Activated T-cell treated with anti-CD3 and anti-CD28 coated beads for 24 hours (primary cell): Measurements from ENCODE around the gene DHDH.
"Not testable (repeated sequence)": the region's sequence is repeated elsewhere in the genome, so short reads cannot be mapped to it uniquely, and the experiment has no call there.

Source experiments
- DNase-seq: peaks from one replicate; pipeline ENCODE4 v3.0.0-alpha.2; 2020; ENCODE audit warnings: low read depth

DHDH gene

GRCh38 chr19:48933382-48933932 is at the start of gene DHDH:
Gene DHDH (plus strand): TSS chr19:48933699. CDS start chr19:48933722, 23 bp downstream.
- peak; percentile 61 for DNase-seq

DNA sequence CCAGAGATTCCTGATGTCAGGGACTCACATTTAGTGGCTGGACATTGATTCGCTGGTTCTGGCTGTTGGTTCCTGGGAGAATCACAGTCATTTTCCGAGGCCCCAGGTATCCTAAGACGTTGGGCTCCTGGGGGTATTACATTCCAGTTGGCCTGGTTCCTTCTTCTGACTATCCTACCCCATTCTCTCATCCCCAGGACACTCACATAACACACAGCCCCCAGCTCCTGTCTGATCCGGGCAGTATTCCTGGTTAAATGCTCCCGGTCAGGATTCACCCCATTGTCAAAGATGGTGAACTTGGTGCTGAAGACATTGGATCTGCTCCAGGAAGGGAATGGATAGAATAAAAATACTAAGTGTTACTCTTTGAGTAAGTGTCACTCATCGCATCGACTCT is 49.8 kb upstream of the DHDH start:
- no peak for DNase-seq

GRCh38 chr19:48887861-48888612 is 45.5 kb upstream of the DHDH start:
- no peak for DNase-seq

DNA sequence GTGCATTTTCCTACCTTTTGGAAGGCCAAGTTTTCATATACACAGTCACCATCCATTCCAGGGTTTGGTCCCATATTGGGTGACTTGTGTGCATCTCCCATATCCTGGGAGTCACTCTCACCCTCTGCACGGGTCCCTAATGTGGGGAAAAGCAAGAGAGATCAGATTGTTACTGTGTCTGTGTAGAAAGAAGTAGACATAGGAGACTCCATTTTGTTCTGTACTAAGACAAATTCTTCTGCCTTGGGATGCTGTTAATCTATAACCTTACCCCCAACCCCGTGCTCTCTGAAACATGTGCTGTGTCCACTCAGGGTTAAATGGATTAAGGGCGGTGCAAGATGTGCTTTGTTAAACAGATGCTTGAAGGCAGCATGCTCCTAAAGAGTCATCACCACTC is 44.0 kb upstream of the DHDH start:
- DNase-seq, result not testable (repeated sequence)

DNA sequence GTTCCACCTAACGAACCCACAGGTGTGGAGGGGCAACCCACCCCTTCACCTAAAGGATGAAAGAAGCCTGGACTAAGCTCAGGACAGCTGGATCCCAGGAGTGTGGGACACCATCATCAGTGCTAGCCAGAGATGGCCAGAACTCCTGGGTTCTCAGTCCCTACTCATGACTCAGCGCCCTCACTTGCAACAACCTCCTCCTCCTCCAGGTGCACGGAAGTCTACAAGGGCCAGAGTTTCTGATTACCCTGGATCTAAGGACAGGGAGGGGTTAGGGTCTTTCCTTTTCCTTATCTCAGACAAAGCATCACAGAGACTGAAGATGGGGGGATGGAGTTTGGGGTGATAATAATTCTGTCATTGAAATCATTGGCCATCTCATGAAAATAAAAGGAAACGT is 42.9 kb upstream of the DHDH start:
- no peak for DNase-seq

GRCh38 chr19:48895226-48895625 is 38.3 kb upstream of the DHDH start:
- DNase-seq, result no peak

GRCh38 chr19:48896191-48896720 is 37.2 kb upstream of the DHDH start:
- DNase-seq, result no peak

DNA sequence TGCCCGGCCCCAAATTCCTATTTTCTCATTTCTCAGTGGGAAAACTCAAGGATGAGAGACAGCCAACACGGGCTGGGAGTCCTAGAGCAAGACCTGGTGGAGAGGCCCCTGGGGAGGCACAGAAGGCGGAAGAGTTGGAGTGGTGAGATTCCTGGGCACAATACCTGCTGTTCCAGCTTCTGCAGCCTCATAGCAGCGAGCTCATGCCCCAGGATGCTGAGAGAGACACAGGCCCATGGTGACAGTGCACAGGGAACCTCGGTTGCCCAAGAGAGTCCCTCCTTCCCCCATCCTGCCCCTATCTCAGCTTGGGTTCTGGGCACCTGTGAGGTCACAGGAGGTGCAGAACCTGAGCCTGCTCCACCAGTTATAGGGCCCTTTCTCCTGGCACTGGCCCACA is 36.3 kb upstream of the DHDH start:
- no peak for DNase-seq

DNA sequence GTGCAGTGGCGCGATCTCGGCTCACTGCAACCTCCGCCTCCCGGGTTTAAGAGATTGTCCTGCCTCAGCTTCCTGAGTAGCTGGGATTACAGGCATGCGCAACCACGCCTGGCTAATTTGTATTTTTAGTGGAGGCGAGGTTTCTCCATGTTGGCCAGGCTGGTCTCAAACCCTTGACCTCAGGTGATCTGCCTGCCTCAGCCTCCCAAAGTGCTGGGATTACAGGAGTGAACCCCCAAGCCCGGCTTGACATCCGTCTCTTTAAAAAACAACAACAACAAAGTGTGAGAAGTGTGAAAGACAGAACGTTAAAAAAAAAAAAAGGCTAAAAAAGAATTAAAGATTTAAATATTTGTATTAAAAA is 34.1 kb upstream of the DHDH start:
- DNase-seq, result not testable (repeated sequence)

GRCh38 chr19:48899781-48900476 is 33.6 kb upstream of the DHDH start, which contains the start of gene NUCB1:
Gene NUCB1 (plus strand): TSS chr19:48900312. CDS start chr19:48900797, 485 bp downstream.
- DNase-seq, result peak; percentile 99

- DNase-seq, result no peak
Observed at GRCh38 chr19:48900477-48901406, 32.8 kb upstream of the DHDH start.

GRCh38 chr19:48902291-48902690 is 31.2 kb upstream of the DHDH start:
- not testable (repeated sequence) for DNase-seq

DNA sequence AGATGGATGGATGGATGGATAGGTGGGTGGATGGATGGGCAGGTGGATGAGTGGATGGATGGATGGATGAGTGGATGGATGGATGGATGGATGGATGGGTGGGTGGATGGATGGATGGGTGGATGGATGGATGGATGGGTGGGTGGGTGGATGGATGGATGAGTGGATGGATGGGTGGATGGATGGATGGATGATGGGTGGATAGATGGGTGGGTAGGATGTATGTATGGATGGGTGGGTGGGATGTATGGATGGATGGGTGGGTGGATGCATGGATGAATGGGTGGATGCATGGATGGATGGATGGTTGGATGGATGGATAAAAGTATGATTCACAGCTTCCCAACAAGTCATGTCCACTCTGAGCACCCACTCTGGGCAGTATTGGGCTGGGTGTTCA is 29.7 kb upstream of the DHDH start:
- not testable (repeated sequence) for DNase-seq

GRCh38 chr19:48905664-48906063 is 27.8 kb upstream of the DHDH start:
- no peak for DNase-seq

DNA sequence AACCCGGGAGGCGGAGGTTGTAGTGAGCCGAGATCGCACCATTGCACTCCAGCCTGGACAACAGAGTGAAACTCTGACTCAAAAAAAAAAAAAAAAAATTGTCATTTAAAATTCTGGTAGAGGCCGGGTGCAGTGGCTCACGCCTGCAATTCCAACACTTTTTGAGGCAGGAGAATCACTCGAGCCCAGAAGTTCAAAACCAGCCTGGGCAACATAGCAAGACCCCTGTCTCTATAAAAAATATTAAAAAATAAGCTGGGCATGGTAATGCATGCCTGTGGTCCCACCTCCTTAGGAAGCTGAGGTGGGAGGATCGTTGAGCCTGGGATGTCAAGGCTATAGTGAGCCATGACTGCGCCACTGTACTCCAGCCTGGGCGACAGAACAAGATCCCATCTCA is 27.2 kb upstream of the DHDH start:
- no peak for DNase-seq

DNA sequence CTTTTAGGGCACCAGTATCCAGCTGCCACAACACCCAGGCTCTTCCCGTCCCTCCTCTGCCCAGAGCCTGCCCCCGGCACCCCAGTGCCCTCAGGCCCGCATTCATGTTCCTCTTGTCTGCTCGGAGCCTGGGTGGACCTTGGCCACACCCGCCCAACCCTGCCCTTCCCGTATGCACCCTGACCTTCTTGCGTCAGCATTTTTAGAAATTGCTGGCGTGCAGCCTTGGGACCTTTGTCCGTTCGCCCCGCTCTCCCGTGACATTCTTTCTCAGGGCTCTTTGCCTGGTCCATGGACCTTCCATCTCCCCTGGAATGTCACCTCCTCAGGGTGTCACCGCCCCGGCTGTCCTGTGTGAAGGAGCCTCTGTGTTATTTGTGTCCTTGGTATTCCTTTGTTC is 25.8 kb upstream of the DHDH start:
- DNase-seq, result no peak

DNA sequence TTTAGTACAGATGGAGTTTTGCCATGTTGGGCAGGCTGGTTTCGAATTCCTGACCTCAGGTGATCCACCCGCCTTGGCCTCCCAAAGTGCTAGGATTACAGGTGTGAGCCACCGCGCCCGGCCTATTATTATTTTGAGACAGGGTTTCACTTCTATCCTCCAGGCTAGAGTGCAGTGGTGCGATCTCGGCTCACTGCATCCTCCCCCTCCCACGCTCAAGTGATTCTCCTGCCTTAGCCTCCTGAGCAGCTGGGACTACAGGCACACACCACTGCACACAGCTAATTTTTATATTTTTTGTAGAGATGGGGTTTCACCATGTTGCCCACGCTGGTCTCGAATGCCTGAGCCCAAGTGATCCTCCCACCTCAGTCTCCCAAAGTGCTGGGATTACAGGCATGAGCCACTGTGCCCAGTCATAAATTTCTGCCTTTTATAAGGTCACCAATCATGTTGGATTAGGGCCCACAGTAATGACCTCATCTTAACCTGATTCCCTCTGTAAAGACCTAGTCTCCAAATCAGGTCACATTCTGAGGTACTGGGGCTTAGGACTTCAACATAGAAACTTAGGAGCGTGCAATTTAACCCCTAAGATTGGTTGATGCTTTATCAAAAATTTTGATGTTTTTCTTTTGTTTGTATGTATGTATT is 23.9 kb upstream of the DHDH start:
- DNase-seq, result not testable (repeated sequence)

GRCh38 chr19:48910803-48911202 is 22.7 kb upstream of the DHDH start:
- DNase-seq, result no peak

DNA sequence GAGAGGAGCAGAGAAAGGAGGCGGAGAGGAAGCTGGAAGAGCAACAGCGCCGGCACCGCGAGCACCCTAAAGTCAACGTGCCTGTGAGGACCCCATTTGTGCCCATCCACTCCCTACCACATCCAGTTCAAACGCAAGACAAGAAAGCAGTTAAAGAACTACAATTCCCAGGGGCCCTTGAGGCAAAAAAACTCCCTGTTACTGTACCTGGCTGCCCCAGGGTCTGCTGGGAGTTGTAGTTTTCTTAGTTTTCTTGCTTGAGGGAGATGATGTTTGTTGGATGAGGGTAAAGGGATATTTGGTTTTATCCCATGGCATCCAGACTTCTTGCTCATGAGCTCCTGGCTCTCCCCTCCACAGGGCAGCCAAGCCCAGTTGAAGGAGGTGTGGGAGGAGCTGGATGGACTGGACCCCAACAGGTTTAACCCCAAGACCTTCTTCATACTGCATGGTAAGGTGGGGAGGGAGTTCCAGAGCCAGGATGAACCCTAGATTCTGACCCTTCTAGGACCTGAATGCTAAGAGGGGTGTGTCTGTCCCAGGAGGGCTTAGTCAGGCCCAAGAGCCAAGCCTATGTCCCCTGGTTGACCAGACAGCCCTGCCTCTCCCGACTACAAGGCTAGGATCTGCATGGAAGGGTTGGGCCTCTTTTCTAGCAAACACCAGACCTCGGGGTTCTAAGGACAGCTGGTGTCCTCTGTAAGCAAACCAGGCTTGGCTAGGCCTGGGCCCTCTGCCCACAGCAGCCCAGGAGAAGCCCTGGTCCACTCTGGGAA is 20.2 kb upstream of the DHDH start:
- no peak for DNase-seq

DNA sequence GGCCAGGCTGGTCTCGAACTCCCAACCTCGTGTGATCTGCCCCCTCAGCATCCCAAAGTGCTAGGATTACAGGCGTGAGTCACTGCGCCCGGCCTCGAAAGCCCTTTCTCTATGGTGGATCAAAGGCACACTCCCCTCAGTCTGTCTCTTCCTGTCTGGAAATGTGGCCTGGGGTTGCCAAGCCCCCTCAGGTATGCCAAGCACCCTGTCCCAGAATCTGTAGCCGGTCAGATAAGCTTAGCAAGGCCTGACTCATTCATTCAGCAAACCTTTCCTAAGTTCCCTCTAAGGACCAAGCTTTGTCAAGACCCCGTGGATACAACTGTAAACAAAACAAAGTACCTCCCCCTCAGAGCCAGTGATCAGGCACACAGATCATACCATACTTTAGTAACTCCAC is 19.3 kb upstream of the DHDH start:
- DNase-seq, result no peak

DNA sequence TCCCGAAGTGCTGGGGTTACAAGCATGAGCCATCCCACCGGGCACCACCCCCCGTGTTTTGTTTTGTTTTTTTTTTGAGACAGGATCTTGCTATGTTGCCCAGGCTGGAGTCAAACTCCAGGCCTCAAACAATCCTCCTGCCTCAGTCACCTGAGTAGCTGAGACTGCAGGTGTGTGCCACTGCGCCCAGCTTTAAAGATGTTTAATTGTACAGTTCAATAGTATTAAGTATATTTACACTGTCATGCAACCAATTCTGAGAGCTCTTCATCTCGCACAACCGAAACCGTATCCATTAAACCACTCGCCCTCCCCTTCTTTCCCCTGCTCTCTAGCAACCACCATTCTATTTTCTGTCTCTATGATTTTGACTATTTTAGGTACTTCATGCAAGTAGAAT is 17.7 kb upstream of the DHDH start:
- DNase-seq, result no peak
